GM12864 (cell line): Measurements from ENCODE around the gene NTF4.

ENCODE experiments used
- DNase-seq: peaks from one replicate; pipeline ENCODE4 v3.0.0-alpha.2; 2011; ENCODE audit warnings: low read depth
- H3K4me3 ChIP-seq: 2 replicates; pipeline ENCODE4 v1.5.1; 2011; ENCODE audit warnings: mild to moderate bottlenecking, low read depth, low read length, control low read depth
- CTCF ChIP-seq: IDR thresholded peaks from 2 replicates; pipeline ENCODE4 v1.5.1; 2011; ENCODE audit warnings: low read depth, mild to moderate bottlenecking, moderate library complexity, low read length, control low read depth, inconsistent platforms; ENCODE audit errors: missing control alignments

The NTF4 gene, protein sequence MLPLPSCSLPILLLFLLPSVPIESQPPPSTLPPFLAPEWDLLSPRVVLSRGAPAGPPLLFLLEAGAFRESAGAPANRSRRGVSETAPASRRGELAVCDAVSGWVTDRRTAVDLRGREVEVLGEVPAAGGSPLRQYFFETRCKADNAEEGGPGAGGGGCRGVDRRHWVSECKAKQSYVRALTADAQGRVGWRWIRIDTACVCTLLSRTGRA

GRCh38 chr19:49064768-49065611, at the start of gene NTF4:
NTF4 (minus strand) TSS chr19:49064818; CDS start chr19:49061997, 2,821 bp downstream.
- TF ChIP-seq CTCF, result no peak
- no peak for DNase-seq
- no peak within 1 kb of the TSS for H3K4me3 ChIP-seq

GRCh38 chr19:49113762-49114629, 49.4 kb upstream of the NTF4 start, which contains the start of gene LIN7B:
LIN7B (plus strand) TSS chr19:49114370; CDS start chr19:49114405, 35 bp downstream.
- DNase-seq, result no peak
- H3K4me3 ChIP-seq, result peak within 1 kb of the TSS; percentile 71
- TF ChIP-seq CTCF, result peak; percentile 65

GRCh38 chr19:49111218-49111998, 46.8 kb upstream of the NTF4 start:
- TF ChIP-seq CTCF, result no peak
- DNase-seq, result no peak

GRCh38 chr19:49110567-49110966, 45.9 kb upstream of the NTF4 start:
- no peak for TF ChIP-seq CTCF
- H3K4me3 ChIP-seq, result no peak overlapping the region
- DNase-seq, result no peak

More at GRCh38 chr19:49111218-49111998, 46.8 kb upstream of the NTF4 start:
- H3K4me3 ChIP-seq, result no peak overlapping the region

DNA sequence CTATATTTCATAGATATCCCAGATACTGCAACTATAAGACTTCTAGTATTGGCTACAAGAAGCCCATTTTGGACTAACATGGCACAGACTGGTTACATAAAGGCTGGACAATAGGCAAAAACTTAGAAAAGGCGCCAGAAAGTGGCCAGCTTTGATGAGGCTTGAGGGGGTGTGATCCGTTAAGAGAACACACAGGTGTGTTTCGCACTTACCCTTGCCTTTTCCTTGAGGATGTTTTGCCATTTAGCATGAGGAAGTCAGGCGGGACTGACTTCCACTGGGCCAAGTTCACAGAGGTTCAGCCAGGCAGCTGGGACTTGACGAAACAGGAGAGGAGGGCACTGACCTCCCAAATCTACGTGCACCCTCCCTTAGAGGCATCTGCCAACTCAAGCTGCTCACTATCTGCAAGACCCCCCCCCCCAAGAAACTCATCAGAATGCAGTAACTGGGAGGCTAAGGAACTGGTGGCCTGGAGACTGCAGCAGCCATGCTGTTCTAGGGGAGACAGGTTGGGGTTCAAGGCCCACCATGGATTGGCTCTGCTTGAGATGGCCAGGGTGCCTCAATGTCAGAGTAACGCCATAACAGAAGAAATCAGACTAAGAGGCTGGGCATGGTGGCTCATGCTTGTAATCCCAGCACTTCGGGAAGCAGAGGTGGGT, 45.1 kb upstream of the NTF4 start:
- no peak for TF ChIP-seq CTCF
- no peak for DNase-seq
- no peak overlapping the region for H3K4me3 ChIP-seq
